Esophagus squamous epithelium (tissue), 5 donors: Measurements from ENCODE around the gene CCDC154. TPM values are rescaled to one million over a fixed set of nuclear protein-coding genes. Genes with fewer than 3 reads are reported as not detected.

ENCODE experiments used
- DNase-seq: peaks from one replicate; lab custom pipeline; 2025; lab: John Stamatoyannopoulos, UW
- H3K27ac ChIP-seq, 4 donors: fragments of 200-600 bp; sonication (generic); one replicate each; pipeline ENCODE4 v1.5.1; 2016 to 2019; ENCODE audit warnings: mild to moderate bottlenecking in 1 of 4
- H3K27me3 ChIP-seq, 4 donors: fragments of 200-600 bp; sonication (generic); 1 replicate in 3 of 4; 2 replicates in 1 of 4; pipeline versions ENCODE4 v1.5.1 to v1.6.0; 2017 to 2021; ENCODE audit warnings: antibody characterized with exemption in 1 of 4
- H3K36me3 ChIP-seq, 3 donors: fragments of 200-600 bp; sonication (generic); one replicate each; pipeline ENCODE4 v1.5.1; 2016 to 2019
- H3K4me1 ChIP-seq, 3 donors: fragments of 200-600 bp; sonication (generic); one replicate each; pipeline ENCODE4 v1.5.1; 2017 to 2019
- H3K4me3 ChIP-seq, 4 donors: fragments of 200-600 bp; sonication (generic); 1 replicate in 3 of 4; 2 replicates in 1 of 4; pipeline ENCODE4 v1.5.1; 2016 to 2019; ENCODE audit warnings: mild to moderate bottlenecking in 2 of 4, moderate library complexity in 1 of 4
- H3K9me3 ChIP-seq, 3 donors: fragments of 200-600 bp; sonication (generic); one replicate each; pipeline ENCODE4 v1.5.1; 2016 to 2019
- CTCF ChIP-seq, 6 experiments: fragments of 450-650 bp in 4 of 6; fragments of 200-600 bp in 2 of 6; sonication (generic) in 2 of 6; IDR thresholded peaks; one replicate each; pipeline ENCODE4 v1.5.1; 2016 to 2019; ENCODE audit warnings: antibody characterized with exemption in 6 of 6, mild to moderate bottlenecking in 4 of 6, moderate library complexity in 4 of 6
- POLR2A ChIP-seq, 4 donors: fragments of 450-650 bp; IDR thresholded peaks; one replicate each; pipeline ENCODE4 v1.6.1; 2017; ENCODE audit warnings: antibody characterized with exemption in 4 of 4, mild to moderate bottlenecking in 4 of 4, moderate library complexity in 3 of 4
- WGBS, 2 donors: methylation state at CpG; one replicate each; pipeline ENCODE4 v1.1.5; 2018; 5-methylcytosine and 5-hydroxymethylcytosine counted together
- intact Hi-C: fragments of 100-400 bp; cut with DNase I; formaldehyde crosslinking; loops from one replicate; pipeline ENCODE4 v1.15.0; 2022
- total RNA-seq, 4 donors: library from RNA; depleted of rRNA; stranded (reverse); fragments of >200 nt; gene quantifications; one replicate each; pipeline ENCODE4 v1.1.0, GENCODE V29; 2016
- donor health status: DM: yes; HTN: yes; CAD: no.

The CCDC154 gene
- total RNA-seq, 4 donors from 2014 or later = 0.95 TPM; not detected in 3

- H3K27me3 ChIP-seq = no peaks in the 10 kb centered on the region
- intact Hi-C loops = no loop called here
- no peak for TF ChIP-seq POLR2A (IDR thresholded peaks at IDR 0.05)
- TF ChIP-seq CTCF (IDR thresholded peaks at IDR 0.05) = peak in 1 of 6 experiments; percentile 4
- DNase-seq = peak; percentile 54
- H3K4me3 ChIP-seq = peak overlapping the region; percentile 21 to 63 (median 47)
- peaks cover 15 to 46% (median 19%) of the 10 kb centered on the region in 3 donors for H3K4me1 ChIP-seq
- 6 to 8% methylated on average over 13 to 21 of the region's 42 CpGs for WGBS, 2 donors
- H3K9me3 ChIP-seq = no peaks in the 10 kb centered on the region
- H3K27ac ChIP-seq = peak overlapping the region; percentile 55 to 73 (median 66)
- H3K36me3 ChIP-seq = peaks cover 0 to 69% (median 0%) of the 10 kb centered on the region in 3 donors
Measured at GRCh38 chr16:1408171-1408837, 36.1 kb downstream of the CCDC154 start.

GRCh38 chr16:1407753-1408152, 36.6 kb downstream of the CCDC154 start:
- H3K9me3 ChIP-seq = no peaks in the 10 kb centered on the region
- H3K4me3 ChIP-seq = peak overlapping the region; percentile 2 to 63 (median 47)
- peak overlapping the region in 3 of 4 donors; percentile 56 to 73 (median 73) for H3K27ac ChIP-seq
- 35 to 40% methylated on average over 10 of the region's 11 CpGs for WGBS, 2 donors
- H3K36me3 ChIP-seq = peaks cover 0 to 72% (median 4%) of the 10 kb centered on the region in 3 donors
- no peaks in the 10 kb centered on the region for H3K27me3 ChIP-seq
- peaks cover 15 to 41% (median 17%) of the 10 kb centered on the region in 3 donors for H3K4me1 ChIP-seq
- intact Hi-C loops = no loop called here
- TF ChIP-seq CTCF (IDR thresholded peaks at IDR 0.05) (no peak), POLR2A (IDR thresholded peaks at IDR 0.05) (no peak)
- no peak for DNase-seq

- TF ChIP-seq POLR2A (IDR thresholded peaks at IDR 0.05) = no peak
- TF ChIP-seq CTCF (IDR thresholded peaks at IDR 0.05) = no peak
- 91 to 94% methylated on average over 11 to 13 of the region's 14 CpGs for WGBS, 2 donors
- H3K27ac ChIP-seq = no peak overlapping the region
Measured at GRCh38 chr16:1403733-1404132, 40.6 kb downstream of the CCDC154 start.

GRCh38 chr16:1403036-1403435, 41.3 kb downstream of the CCDC154 start:
- Histone ChIP-seq H3K4me3 (no peak overlapping the region), H3K36me3 (peaks cover 12 to 88% (median 37%) of the 10 kb centered on the region in 3 donors), H3K27me3 (no peaks in the 10 kb centered on the region), H3K9me3 (no peaks in the 10 kb centered on the region), H3K27ac (no peak overlapping the region), H3K4me1 (peaks cover 4 to 7% (median 6%) of the 10 kb centered on the region in 3 donors)
- WGBS, 2 donors = 90% methylated on average over 4 to 7 of the region's 22 CpGs
- no peak for DNase-seq
- intact Hi-C loops = no loop called here
- TF ChIP-seq POLR2A (IDR thresholded peaks at IDR 0.05) = no peak
- TF ChIP-seq CTCF (IDR thresholded peaks at IDR 0.05) = no peak

More at GRCh38 chr16:1403733-1404132, 40.6 kb downstream of the CCDC154 start:
- Histone ChIP-seq H3K4me3 (no peak overlapping the region), H3K9me3 (no peaks in the 10 kb centered on the region), H3K36me3 (peaks cover 11 to 81% (median 34%) of the 10 kb centered on the region in 3 donors), H3K27me3 (no peaks in the 10 kb centered on the region), H3K4me1 (peaks cover 9 to 14% (median 13%) of the 10 kb centered on the region in 3 donors)
- intact Hi-C loops = no loop called here
- DNase-seq = no peak

- H3K4me1 ChIP-seq = no peaks in the 10 kb centered on the region
- no peak overlapping the region for H3K27ac ChIP-seq
- no peaks in the 10 kb centered on the region for H3K27me3 ChIP-seq
- H3K36me3 ChIP-seq = peaks cover 12 to 91% (median 37%) of the 10 kb centered on the region in 3 donors
- H3K4me3 ChIP-seq = no peak overlapping the region
- DNase-seq = no peak
- whole genome bisulfite sequencing, 2 donors = 87% methylated on average over 3 to 10 of the region's 13 CpGs
- intact Hi-C loops = no loop called here
- TF ChIP-seq POLR2A (IDR thresholded peaks at IDR 0.05) = no peak
- no peak for TF ChIP-seq CTCF (IDR thresholded peaks at IDR 0.05)
- H3K9me3 ChIP-seq = no peaks in the 10 kb centered on the region
Measured at GRCh38 chr16:1401758-1402154, 42.6 kb downstream of the CCDC154 start.
